GM19239 (cell line): ENCODE measurements around the gene OR2T5.
A peak's percentile ranks its signal among the peaks of the same experiment; 100 is the strongest.
"Not testable (repeated sequence)": the region's sequence is repeated elsewhere in the genome, so short reads cannot be mapped to it uniquely, and the experiment has no call there.

Experiments
- DNase-seq: peaks from one replicate; pipeline ENCODE4 v3.0.0; 2011; ENCODE audit warnings: low spot score; ENCODE audit not compliant: insufficient read length
- FAIRE-seq: peaks from 2 replicates; lab custom pipeline; 2011; peaks lifted over from hg19 to GRCh38; lab: Jason Lieb, UNC

OR2T5 gene, protein sequence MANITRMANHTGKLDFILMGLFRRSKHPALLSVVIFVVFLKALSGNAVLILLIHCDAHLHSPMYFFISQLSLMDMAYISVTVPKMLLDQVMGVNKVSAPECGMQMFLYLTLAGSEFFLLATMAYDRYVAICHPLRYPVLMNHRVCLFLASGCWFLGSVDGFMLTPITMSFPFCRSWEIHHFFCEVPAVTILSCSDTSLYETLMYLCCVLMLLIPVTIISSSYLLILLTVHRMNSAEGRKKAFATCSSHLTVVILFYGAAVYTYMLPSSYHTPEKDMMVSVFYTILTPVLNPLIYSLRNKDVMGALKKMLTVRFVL

DNA sequence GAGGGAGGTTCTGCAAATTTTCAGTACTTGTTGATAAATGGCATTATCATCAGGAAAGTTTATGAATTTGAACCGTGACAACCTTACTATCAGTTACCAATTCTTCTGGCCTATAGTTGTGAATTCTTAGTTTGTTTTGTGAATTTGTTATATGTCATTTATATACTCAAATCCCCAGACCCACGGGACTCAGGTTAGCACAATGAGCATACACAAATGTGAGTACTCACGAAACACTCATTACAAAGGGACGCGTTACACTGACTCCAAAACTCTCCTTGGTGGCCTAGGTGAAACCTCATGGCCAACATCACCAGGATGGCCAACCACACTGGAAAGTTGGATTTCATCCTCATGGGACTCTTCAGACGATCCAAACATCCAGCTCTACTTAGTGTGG is at the start of gene OR2T5:
TSS of gene OR2T5 (plus strand) at position 301 of the 400 bp plus-strand sequence. CDS start at position 301, 0 bp downstream.
- FAIRE-seq, DNase-seq: not testable (repeated sequence)

DNA sequence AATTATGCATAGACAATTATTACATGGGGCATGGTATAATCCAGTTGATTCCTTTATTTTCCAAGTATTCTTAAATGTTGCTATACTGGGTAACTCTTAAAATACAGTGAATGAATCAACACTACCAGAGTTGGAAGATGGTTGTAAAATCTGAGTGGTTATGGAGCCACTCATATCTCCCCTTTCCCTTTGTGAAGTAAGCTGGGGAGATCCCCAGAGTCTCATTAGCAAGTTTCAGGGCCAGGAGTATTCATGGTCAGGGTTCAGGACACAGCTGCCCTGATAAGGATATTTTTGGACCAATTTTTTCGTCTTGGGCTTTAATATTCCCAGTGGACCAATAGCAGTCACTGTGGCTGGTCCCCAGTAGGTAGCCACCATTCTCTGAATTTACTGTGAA is 49.7 kb upstream of the OR2T5 start:
- DNase-seq, FAIRE-seq: not testable (repeated sequence)

DNA sequence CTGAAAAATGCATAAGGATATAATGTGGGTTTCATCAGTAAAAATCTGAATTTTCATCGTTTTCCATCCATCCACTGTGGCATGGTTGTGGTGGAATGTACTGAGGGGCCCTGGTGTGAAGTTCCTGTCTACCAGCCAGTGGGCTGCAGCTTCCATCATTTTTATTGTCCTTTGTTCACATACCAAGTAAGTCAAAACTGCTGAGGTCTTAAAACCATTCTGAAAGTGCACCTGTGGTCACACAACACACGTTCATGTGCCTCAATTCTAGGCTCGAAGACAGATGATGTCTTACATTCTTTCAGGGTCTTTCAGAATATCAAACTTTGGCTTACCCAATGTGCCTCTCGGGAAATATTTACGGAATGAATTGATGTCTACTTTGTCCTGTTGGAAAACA is 49.1 kb upstream of the OR2T5 start:
- not testable (repeated sequence) for DNase-seq, FAIRE-seq

DNA sequence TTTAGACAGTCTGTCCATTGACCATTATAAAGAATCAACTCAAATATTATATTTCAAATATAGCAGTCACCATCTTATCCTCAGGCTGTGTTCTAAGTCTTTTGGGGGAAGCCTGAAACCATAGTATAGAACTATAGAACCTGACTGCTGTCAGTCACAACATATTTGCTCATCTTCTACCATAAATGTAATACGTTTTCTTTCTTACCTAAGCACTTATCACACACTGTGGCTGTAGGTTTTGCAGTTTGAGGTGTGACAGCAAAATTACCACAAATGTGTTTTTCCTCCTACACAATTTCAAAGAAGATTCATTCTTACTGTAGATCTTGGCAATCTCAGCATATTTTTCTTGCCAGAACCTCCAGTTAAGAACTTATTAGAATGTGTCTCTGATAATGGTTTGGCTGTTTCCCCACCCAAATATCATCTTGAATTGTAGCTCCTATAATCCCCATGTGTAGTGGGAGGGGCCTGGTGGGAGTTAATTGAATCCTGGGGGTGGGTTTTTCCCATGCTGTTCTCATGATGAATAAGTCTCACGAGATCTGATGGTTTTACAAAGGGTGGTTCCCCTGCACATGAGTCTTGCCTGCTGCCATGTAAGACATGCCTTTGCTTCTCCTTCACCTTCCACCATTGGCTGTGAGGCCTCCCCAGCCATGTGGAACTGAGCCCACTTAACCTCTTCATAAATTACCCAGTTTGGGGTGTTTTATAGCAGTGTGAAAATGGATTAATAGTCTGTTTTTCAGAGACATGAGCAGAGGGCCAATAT is 45.7 kb upstream of the OR2T5 start:
- FAIRE-seq = peak; percentile 52
- DNase-seq = not testable (repeated sequence)

DNA sequence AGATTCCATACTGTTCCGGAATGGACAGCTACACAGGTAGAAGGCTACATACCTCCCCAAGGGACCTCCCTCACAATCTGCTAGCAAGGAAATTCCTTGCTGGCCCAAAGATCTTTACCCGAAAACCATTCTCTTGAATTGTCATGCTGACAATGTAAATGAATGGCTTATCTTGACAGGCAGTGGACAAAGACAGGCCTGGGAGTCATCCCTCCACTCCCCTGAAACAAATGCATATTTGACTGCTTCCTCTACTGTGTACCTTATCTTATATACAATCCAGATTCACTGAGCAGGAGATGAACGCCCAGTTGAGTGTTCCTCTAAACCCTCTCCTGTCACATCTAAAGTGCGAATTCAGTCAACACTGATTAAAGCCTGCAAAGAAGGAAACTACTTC is 43.8 kb upstream of the OR2T5 start:
- peak; percentile 14 for FAIRE-seq
- not testable (repeated sequence) for DNase-seq

DNA sequence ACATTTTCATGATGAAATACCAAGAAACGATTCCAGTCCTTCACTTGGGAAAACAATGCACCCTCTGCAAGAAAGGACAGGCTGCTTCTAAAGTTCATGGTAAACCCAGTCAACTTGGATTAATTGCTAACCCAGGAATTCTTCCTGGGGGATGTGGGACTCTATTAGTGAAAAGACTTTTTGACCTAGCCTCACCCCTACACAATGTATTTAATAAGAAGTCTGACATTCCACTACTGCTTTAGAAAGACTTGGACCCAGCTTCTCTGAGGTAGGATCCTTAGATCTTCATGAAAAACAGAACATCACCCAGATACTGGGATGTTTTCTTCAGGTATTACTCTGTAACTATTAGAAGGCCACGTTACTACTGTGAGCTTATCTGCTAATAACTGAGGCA is 43.0 kb upstream of the OR2T5 start, which contains the start of gene OR2T2:
TSS of gene OR2T2 (plus strand) at position 239 of the 400 bp plus-strand sequence. CDS start 7,161 bp downstream, outside the sequence.
- peak; percentile 49 for FAIRE-seq
- not testable (repeated sequence) for DNase-seq

DNA sequence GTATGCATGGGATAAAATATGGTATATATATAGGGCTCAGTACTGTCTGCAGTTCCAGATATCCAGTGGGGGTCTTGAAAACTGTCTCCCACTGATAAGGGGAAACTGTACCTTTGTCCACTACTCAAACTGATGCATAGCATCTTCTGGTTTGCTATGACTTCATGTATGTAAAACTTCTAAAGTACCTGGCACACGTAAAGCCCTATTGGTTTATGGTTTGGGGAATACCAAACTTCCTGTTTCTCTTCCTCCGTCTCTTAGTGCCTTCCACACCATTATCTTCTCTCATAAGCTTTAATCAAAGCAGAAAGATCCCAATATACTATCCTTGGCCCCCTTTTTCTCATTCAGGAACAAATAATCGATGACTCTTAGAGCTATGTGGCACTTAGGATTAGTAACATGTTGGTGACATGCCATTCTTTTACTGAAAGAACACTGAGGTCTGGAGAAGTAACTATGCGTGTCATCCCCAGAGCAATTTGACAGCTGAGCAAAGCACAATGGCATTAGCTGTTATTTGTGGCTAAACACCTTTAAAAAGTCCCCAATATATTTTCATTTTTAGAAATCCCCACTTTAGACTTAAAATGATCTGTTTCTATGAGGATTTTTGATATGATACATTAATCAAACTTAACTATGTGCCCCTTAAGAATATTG is 39.8 kb upstream of the OR2T5 start:
- peak; percentile 100 for FAIRE-seq
- DNase-seq = not testable (repeated sequence)

DNA sequence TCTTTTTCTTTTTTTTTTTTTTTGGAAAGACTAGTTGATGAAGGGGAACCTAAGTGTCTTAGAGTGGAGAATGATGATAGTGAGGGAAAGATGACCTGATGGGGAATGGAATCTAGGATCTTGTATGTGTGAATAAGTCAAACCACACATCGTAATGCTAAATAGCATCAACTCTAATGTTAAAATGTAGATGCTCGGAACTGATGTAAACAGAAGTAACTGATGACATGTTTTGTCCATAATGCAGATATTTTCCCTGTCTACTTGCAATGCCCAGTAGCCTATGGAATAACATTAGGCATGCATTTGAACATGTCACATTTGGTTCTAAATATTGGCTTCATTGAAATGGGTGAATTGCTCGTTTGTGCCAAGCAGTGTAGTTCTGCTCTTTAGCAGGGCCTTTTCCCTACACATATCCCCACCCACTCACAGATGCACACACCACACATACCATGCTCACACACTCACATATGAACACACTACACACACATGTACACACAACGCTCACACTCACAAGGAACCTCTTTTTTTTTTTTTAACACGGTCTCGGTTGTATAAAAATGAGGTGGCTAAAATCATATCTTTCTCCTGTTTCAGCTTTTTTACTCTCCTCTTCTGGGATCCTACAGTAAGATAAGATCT is 38.4 kb upstream of the OR2T5 start:
- not testable (repeated sequence) for DNase-seq, FAIRE-seq

DNA sequence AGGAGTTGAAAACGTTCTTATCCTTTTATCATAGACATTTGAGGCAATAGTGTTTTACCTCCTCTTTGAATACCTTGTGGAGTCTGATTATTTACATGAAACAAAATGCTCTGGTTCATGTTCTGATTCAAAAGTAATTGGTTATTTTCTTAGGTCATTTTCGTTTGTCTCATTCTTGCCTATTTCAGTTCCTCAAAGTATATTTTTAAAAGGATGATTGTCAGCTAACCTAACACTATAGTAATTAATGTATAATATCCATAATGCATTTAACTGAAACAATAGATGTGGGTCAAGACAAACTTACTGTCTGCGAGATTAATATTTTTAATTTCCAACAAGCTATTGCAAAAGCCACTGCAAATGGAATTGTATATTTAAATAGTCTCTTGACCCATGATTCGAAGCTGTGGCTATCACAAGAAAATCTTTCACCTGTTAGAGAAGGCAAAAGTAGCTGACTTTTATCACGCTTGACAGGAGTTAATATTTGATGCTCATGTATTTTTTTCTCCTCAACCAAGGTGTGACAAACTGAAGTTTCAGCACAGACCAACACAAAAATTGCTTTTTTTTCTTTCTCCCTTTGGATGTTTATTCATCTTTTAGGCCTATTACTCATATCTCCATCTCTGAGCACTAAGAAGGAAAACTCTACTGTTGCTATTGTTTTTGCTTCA is 37.8 kb upstream of the OR2T5 start:
- DNase-seq = not testable (repeated sequence)
- FAIRE-seq = peak; percentile 98

DNA sequence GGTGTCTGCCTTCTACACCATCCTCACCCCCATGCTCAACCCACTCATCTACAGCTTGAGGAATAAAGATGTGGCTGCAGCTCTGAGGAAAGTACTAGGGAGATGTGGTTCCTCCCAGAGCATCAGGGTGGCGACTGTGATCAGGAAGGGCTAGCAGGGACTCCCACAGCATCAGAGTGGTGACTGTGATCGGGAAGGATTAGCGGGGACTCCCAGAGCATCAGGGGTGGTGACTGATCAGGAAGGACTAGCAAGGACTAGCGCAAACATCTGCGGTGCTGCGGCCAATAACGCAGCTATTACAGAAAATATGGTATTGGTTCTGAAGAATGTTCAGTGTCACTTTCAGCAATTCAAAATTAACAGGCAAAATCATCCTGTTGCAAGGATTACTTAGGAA is 34.8 kb upstream of the OR2T5 start:
- FAIRE-seq, DNase-seq: not testable (repeated sequence)

DNA sequence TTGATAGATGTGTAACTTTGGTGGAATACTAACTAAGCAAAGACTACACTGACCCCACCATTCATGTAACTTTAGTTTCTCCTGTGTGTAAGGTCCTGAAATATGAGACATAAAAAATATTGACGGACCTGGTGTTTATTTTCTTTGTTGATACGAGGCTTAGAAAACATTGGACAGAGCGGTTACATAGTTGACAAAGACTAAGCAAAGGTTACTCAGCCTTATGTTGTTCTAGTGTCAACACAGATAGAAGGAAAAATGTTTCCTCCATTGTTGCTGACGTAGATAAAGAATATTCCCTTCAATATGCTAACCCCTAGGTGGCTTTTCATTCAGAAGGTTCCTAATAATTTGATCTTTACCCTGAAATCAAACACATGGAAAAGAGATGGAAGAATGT is 33.3 kb upstream of the OR2T5 start:
- DNase-seq = not testable (repeated sequence)
- peak; percentile 45 for FAIRE-seq

DNA sequence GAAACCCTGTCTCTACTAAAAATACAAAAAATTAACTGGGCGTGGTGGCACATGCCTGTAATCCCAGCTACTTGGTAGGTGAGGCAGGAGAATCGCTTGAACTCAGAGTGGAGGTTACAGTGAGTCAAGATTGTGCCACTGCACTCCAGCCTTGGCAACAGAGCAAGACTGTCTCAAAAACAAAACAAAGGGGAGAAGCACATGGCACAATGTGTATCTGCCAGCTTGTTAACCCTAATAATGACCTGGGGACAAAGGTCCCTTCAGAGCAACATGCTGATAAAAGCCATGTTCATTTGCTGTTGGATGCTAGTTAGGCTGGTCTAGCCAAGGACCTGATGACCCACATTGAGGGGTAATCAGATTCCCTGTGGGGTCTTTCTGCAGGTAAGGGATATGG is 31.8 kb upstream of the OR2T5 start:
- DNase-seq, FAIRE-seq: not testable (repeated sequence)

DNA sequence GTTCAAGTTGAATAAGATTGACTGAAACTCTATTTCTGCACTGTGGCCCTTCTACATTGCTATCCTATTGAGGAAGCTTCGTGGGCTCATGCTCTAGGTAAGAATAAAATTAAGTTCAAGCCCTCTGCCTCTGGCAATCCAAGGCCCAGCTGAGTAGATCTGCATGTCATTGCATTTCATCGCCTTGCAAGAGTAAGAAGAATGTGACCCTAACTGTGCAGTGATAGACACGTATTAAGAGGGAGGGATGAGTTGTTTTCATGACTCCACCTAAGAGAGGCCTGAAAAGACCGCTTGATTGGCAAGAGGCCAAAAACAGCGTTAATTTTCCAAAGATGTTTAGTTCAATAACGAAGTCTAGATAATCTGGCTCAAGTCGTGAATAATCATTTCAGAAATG is 29.3 kb upstream of the OR2T5 start:
- peak; percentile 18 for FAIRE-seq
- DNase-seq = not testable (repeated sequence)

DNA sequence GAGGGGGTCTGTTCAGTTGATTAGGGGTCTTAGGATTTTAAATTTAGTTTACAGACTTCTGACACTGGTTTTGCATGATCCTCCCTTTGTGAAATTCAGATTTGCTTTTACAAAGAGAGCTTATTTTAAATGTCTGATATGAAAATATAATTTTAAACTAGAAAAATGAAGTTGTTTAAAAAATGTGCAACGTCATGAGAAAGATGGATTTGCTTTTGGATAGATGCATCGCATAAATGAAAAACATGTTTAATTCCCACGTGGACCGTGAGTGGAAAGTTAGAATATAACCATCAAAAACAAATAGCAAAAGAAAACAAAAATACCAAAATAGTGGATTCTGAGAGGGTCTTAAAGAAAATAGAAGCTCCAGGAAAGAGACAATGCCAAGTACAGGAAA is 17.2 kb upstream of the OR2T5 start:
- FAIRE-seq (no peak), DNase-seq (no peak)

DNA sequence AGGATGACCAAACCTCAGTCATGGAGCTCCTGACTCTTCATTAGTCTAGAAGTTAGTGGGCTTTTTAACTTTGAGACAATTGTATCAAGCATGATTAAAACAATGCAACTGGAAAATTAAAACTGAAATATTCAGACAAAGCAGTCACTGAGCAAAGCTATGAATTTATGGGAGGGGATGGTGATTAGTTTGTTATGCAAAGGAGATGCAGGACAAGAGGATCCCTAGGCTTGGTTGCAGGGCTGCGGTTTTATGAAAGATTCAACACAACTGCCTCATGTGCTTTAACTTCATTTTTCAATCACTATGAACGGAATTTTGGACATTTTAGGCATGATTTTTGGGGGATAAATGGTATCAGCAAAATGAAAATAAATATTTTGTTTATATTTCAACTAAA is 16.3 kb upstream of the OR2T5 start:
- not testable (repeated sequence) for DNase-seq
- peak; percentile 89 for FAIRE-seq

DNA sequence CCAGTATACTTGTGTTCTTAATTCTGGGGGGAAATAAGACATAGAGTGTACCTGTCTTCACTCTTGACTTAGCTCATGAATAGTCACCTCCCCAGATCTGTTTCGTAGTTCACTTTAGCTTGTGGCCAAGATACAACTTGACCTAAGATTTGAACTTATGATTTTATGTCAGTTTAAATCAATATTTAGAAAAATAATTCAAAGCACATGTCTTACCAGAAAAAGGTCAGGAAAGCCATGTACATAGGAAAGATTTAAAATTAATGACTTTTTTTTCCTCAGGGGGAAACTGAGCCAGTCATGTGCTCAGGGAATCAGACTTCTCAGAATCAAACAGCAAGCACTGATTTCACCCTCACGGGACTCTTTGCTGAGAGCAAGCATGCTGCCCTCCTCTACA is 15.3 kb upstream of the OR2T5 start, which contains the start of gene OR2T3:
TSS of gene OR2T3 (plus strand) at position 301 of the 400 bp plus-strand sequence. CDS start at position 301, 0 bp downstream.
- not testable (repeated sequence) for DNase-seq, FAIRE-seq

DNA sequence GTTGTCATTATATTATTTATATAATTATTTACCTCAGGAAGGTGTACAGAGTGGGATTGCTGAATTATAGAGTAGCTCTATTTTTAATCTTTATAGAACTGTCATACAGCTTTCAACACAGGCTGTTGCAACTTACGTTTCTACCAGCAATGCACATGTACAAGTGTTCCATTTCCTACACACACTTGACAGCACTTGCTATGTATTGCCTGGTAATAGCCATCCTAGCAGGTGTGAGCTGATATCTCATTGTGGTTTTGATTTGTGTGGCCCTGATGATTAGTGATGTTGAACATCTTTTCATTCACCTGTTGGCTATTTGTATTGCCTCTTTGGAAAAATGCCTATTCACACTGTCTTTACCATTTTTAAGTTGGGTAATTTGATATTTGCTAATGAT is 12.7 kb upstream of the OR2T5 start:
- DNase-seq = not testable (repeated sequence)
- FAIRE-seq = peak; percentile 92

DNA sequence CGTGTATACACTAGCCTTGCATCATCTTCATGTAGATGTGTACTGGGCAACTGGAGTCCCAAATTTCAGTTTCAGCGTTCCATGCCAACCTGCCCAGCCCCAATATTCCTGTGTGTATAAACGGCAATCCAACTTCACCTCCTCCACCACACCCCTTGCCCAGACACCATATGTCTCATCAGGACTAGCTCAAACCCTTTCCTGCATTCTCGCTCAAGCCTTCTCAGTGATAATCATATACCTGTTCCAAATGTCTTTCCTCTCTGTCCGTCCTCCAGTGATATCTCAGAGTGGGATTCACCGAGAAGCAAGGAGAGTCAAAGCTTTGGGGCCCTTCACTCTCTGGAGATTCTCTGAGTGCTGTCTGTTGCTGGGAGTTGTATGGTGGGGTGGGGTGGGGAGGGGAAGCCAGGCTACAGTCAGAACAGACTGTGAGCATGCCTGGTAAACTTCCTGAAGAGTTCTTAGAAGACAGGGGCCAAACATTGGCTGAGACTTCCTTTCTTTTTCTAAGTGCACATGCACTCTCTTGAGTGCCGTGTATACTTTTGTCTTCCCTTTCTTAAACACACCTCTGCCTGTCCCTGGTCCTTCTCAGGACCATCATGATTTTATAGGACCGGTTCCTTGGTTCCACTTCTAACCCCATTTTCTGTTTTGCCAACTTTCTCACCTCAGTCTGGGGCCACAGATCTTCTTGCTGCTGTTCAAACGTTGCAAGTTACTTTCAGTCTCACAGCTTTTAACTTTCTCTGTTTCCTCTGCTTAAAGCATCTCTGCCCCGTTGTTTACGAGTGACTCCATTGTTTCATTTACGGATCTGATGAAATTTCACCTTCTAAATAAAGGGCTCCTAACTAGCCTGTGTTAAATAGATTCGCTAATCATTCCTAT is 6.5 kb upstream of the OR2T5 start:
- peak; percentile 96 for FAIRE-seq
- DNase-seq = not testable (repeated sequence)
